ENCODE results near the gene CYP4F8. TPM values are rescaled to one million over a fixed set of nuclear protein-coding genes. Genes with fewer than 3 reads are reported as not detected.

The CYP4F8 gene
- total RNA-seq, 1 donor, result not detected

DNA sequence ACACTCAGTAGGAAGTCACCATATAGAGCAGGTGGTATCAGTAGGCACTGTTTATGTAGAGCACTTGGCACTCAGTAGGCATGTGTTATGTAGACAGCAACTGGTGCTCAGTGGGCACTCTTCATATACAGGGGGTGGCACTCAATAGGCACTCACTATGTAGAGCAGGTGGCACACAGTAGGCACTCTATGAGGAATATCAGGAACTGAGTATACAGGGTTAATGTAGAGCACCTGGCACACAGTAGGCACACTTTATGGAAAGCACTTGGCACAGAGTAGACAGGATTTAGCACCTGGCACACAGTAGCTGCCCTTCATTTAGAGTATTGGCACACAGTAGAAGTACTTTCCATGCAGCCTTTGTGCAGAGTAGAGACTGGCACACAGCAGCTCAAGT lies 24.6 kb downstream of the CYP4F8 start:
- H3K4me3 ChIP-seq (ENCODE audit: low read depth, low read length), result no peak overlapping the region
- no peak for DNase-seq (ENCODE audit: low read depth)
- TF ChIP-seq, protein P1, sequence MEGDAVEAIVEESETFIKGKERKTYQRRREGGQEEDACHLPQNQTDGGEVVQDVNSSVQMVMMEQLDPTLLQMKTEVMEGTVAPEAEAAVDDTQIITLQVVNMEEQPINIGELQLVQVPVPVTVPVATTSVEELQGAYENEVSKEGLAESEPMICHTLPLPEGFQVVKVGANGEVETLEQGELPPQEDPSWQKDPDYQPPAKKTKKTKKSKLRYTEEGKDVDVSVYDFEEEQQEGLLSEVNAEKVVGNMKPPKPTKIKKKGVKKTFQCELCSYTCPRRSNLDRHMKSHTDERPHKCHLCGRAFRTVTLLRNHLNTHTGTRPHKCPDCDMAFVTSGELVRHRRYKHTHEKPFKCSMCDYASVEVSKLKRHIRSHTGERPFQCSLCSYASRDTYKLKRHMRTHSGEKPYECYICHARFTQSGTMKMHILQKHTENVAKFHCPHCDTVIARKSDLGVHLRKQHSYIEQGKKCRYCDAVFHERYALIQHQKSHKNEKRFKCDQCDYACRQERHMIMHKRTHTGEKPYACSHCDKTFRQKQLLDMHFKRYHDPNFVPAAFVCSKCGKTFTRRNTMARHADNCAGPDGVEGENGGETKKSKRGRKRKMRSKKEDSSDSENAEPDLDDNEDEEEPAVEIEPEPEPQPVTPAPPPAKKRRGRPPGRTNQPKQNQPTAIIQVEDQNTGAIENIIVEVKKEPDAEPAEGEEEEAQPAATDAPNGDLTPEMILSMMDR (IDR thresholded peaks at IDR 0.05; ENCODE audit: insufficient read depth, low read length), result no peak

DNA sequence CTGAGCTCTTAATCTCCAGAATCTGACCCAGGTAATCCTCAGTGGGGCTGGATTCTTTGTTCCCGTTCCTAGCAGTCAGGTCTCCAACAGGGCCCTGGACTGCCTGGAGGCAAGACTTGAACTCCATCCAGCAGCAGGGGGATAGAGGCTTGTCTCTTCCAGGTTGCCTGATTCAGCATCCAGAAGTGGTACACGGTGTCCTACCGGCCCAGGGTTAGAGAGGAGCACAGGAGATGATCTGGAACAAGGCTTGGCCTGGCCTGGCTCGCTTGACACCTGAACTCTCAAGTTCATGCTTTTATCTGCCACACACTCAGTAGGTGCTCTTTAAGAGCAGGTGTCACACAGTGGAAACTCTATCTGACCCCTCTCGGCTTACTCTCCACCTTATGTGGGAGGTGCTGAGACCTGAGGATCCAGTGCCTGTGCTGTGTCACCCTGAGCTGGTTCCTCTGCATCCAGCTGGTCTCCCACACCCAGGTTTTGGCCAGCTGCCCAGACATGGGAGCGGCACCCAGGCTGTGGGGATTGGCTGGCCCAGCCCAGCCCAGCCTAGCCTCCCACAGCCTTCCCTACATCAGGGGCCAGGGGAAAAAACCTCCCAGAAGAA lies 25.4 kb downstream of the CYP4F8 start, which contains the start of gene CYP4F3:
CYP4F3 (plus strand) TSS at position 604 of the 610 bp plus-strand sequence. CDS start 519 bp downstream, outside the sequence.
- no peak within 1 kb of the TSS for H3K4me3 ChIP-seq (ENCODE audit: low read depth, low read length)
- DNase-seq (ENCODE audit: low read depth), result no peak
- TF ChIP-seq, protein P1 (IDR thresholded peaks at IDR 0.05; ENCODE audit: insufficient read depth, low read length), result no peak

DNA sequence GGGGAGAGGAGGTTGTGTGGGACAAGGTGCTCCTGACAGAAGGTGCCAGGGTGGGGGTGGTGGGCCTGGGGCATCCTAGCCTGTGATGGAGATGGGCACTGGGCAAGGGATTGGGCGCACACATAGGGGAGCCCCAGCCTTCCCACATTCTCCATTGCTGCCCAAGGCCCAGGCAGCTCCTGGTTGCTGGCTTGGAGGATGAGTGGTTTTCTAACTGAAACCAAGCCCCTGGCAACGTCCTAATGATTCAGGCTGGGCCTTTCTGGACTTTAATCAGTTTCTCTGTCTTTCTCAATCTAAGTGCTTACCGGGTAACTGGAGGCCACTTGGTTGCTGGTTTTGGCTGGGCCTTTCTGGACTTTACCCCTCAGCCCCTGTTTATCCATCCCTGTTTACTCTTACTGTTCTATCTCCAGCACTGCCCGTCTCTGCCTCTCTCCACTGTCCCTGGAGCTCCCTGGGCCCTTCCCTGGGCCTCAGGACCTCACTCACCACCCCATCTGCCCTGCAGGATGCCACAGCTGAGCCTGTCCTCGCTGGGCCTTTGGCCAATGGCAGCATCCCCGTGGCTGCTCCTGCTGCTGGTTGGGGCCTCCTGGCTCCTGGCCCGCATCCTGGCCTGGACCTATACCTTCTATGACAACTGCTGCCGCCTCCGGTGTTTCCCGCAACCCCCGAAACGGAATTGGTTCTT lies 26.0 kb downstream of the CYP4F8 start:
- no peak for DNase-seq (ENCODE audit: low read depth)
- TF ChIP-seq, protein P1 (IDR thresholded peaks at IDR 0.05; ENCODE audit: insufficient read depth, low read length), result no peak
- no peak overlapping the region for H3K4me3 ChIP-seq (ENCODE audit: low read depth, low read length)

DNA sequence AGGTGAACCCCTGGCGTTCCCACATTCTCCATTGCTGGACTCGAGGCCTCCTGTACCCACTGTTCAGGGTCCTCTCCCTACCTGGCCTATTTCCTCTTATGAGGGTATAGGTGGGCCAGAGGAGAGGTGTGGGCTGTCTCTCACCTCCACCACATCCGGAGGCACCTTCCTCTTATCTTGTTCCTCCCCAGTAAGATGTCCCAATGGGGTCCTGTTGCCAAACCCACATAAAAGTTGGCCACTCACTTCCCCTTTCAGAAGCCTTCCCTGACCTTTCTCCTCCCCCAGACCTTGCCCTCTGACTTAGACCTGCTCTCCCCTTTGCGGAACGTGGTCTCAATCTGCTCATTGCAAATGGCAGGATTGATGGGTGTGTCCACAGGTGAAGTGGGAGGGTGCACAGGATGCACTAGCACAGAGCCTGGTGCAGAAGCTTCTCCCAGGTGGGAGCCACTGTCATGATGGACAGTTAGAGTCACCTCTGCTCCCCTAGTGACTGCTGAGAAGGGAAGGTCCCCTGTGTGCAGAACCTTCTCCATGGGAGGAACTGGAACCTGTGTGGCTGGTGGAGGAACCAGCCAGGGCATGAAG lies 27.0 kb downstream of the CYP4F8 start:
- TF ChIP-seq, protein P1 (IDR thresholded peaks at IDR 0.05; ENCODE audit: insufficient read depth, low read length), result no peak
- no peak for DNase-seq (ENCODE audit: low read depth)

DNA sequence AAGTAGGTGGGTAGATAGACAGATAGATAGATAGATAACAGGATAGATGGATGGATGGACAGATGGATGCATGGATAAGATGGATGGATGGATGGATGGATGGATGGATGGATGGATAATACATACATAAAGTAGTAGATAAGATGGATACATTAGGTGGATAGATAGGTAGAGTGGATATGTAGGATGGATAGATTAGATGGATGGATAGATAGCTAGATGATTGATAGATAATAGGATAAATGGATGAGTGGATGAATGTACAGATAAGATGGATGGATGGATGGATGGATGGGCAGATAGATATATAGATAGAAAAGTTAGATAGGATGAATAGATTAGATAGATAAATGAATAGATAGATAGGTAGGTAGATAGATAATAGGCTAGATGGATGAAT lies 27.8 kb downstream of the CYP4F8 start:
- TF ChIP-seq, protein P1 (IDR thresholded peaks at IDR 0.05; ENCODE audit: insufficient read depth, low read length), result no peak
- DNase-seq (ENCODE audit: low read depth), result no peak
- no peak overlapping the region for H3K4me3 ChIP-seq (ENCODE audit: low read depth, low read length)

More for the DNA sequence above, 27.0 kb downstream of the CYP4F8 start:
- no peak overlapping the region for H3K4me3 ChIP-seq (ENCODE audit: low read depth, low read length)

DNA sequence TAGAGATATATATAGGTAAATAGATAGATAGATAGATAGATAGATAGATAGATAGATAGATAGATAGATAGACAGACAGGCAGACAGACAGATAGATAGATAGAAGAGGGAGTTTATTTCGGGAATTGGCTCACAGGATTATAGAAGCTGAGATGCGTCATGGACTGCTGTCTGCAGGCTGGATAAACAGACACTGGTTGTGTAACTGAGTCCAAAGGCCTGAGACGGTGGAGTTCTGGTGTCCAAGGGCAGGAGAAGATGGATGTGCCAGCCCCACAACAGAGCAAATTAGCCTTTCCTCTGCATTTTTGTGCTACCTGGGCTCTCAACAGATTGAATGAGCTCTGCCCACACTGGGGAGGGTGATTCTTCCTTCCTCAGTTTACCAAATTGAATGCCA lies 28.4 kb downstream of the CYP4F8 start:
- no peak for DNase-seq (ENCODE audit: low read depth)
- TF ChIP-seq, protein P1 (IDR thresholded peaks at IDR 0.05; ENCODE audit: insufficient read depth, low read length), result no peak
- no peak overlapping the region for H3K4me3 ChIP-seq (ENCODE audit: low read depth, low read length)
